Panc1 (cell line): ENCODE results near the gene CCL16.

Experiments used
- POLR2AphosphoS5 ChIP-seq: IDR thresholded peaks from 2 replicates; pipeline ENCODE4 v1.6.1; 2012; ENCODE audit warnings: mild to moderate bottlenecking, low read depth, low read length, moderate library complexity
- TF ChIP-seq, protein P1 (sequence below): fragments of 450-650 bp; IDR thresholded peaks from 2 replicates; pipeline ENCODE4 v1.5.1; 2017; ENCODE audit warnings: mild to moderate bottlenecking
- TF ChIP-seq, protein P2 (sequence below), 2 experiments: IDR thresholded peaks; 2 replicates each; pipeline ENCODE4 v1.6.1; 2011 to 2012; ENCODE audit warnings: low read depth in 2 of 2, control low read depth in 1 of 2, low read length in 1 of 2, mild to moderate bottlenecking in 1 of 2, moderate library complexity in 1 of 2; ENCODE audit not compliant: insufficient read depth in 1 of 2

DNA sequence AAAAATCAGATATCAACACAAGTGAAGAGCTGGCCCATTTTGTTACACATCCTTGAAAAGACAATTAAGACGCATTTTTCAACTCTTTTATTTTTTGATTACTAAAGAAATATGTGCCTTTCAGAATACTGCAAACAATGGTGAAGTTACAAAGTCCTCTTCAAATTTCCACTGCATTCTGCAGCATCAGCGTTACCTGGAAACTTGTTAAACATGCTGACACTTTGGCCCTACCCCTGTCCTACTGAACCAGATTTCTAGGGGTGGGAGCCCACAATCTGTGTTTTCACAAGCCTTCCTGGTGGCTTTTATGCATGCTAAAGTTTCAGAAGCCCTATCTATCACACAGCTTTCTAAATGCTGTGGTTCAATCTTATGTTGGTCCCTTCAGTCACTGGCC is 9.8 kb upstream of the CCL16 start:
- TF ChIP-seq, protein P1, sequence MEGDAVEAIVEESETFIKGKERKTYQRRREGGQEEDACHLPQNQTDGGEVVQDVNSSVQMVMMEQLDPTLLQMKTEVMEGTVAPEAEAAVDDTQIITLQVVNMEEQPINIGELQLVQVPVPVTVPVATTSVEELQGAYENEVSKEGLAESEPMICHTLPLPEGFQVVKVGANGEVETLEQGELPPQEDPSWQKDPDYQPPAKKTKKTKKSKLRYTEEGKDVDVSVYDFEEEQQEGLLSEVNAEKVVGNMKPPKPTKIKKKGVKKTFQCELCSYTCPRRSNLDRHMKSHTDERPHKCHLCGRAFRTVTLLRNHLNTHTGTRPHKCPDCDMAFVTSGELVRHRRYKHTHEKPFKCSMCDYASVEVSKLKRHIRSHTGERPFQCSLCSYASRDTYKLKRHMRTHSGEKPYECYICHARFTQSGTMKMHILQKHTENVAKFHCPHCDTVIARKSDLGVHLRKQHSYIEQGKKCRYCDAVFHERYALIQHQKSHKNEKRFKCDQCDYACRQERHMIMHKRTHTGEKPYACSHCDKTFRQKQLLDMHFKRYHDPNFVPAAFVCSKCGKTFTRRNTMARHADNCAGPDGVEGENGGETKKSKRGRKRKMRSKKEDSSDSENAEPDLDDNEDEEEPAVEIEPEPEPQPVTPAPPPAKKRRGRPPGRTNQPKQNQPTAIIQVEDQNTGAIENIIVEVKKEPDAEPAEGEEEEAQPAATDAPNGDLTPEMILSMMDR, result no peak
- TF ChIP-seq POLR2AphosphoS5, result no peak
- TF ChIP-seq, protein P2, sequence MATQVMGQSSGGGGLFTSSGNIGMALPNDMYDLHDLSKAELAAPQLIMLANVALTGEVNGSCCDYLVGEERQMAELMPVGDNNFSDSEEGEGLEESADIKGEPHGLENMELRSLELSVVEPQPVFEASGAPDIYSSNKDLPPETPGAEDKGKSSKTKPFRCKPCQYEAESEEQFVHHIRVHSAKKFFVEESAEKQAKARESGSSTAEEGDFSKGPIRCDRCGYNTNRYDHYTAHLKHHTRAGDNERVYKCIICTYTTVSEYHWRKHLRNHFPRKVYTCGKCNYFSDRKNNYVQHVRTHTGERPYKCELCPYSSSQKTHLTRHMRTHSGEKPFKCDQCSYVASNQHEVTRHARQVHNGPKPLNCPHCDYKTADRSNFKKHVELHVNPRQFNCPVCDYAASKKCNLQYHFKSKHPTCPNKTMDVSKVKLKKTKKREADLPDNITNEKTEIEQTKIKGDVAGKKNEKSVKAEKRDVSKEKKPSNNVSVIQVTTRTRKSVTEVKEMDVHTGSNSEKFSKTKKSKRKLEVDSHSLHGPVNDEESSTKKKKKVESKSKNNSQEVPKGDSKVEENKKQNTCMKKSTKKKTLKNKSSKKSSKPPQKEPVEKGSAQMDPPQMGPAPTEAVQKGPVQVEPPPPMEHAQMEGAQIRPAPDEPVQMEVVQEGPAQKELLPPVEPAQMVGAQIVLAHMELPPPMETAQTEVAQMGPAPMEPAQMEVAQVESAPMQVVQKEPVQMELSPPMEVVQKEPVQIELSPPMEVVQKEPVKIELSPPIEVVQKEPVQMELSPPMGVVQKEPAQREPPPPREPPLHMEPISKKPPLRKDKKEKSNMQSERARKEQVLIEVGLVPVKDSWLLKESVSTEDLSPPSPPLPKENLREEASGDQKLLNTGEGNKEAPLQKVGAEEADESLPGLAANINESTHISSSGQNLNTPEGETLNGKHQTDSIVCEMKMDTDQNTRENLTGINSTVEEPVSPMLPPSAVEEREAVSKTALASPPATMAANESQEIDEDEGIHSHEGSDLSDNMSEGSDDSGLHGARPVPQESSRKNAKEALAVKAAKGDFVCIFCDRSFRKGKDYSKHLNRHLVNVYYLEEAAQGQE (IDR thresholded peaks at IDR 0.05; ENCODE audit: insufficient read depth in 1 of 2, low read depth in 2 of 2, low read length in 1 of 2), result no peak
